Choroid plexus epithelial cell (primary cell): Measurements from ENCODE around the gene CMTM4.
"Not testable (repeated sequence)": the region's sequence is repeated elsewhere in the genome, so short reads cannot be mapped to it uniquely, and the experiment has no call there.

Experiments used
- DNase-seq: peaks from one replicate; pipeline ENCODE4 v3.0.0-alpha.2; 2010; ENCODE audit warnings: low read depth
- H3K4me3 ChIP-seq: 2 replicates; pipeline ENCODE4 v1.5.1; 2011; ENCODE audit warnings: low read depth, mild to moderate bottlenecking, control low read depth, low read length, moderate library complexity
- CTCF ChIP-seq: conservative IDR thresholded peaks from 2 replicates; pipeline ENCODE4 v1.5.1; 2011; ENCODE audit warnings: low read depth, mild to moderate bottlenecking, control low read depth, inconsistent platforms, low read length, moderate library complexity

Gene CMTM4

GRCh38 chr16:66574531-66574930 is 122.0 kb downstream of the CMTM4 start:
- DNase-seq: no peak
- TF ChIP-seq CTCF: no peak
- no peak overlapping the region for H3K4me3 ChIP-seq

GRCh38 chr16:66574081-66574480 is 122.5 kb downstream of the CMTM4 start:
- H3K4me3 ChIP-seq: no peak overlapping the region
- TF ChIP-seq CTCF: no peak
- no peak for DNase-seq

DNA sequence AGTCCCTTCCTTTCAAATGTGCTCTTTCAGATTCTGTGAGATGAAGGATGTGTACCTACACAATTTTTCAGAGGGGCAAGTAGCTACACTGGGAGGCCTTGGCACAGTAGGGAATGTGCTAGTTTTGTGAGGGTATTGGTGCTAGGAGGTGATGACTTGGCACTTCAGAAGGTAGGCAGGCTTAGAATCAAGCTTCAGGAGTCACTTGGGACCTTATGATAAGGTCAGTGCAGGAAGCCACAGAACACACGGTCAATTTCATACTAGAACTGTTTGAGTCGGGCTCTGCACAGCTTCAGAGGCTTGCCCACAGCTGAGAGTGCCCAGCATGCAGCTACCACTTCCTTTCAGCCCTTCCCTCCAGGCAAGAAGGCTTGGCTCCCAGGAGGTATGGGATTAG is 124.2 kb downstream of the CMTM4 start:
- no peak for TF ChIP-seq CTCF
- H3K4me3 ChIP-seq: no peak overlapping the region

GRCh38 chr16:66569827-66570405 is 126.6 kb downstream of the CMTM4 start:
- TF ChIP-seq CTCF: no peak
- peak; percentile 74 for DNase-seq

More for the DNA sequence above, 124.2 kb downstream of the CMTM4 start:
- DNase-seq: no peak

DNA sequence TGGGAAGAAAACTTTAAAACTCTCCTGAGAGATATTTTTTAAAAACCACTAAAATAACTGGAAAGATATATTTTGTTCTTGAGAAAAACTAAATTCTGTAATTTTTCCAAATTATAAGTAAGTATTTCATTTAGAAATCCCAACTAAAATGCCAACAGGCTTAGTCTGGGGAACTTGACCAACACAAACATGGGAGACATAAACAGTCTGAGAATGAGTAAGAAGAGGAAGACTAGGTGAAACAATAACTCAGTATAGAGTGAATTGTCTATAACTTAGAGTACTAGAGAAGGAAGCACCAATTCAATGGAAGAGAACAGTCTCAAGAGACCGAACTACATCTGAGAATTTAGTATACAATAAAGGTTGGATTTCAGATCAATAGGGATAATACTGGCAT is 127.4 kb downstream of the CMTM4 start:
- no peak for TF ChIP-seq CTCF
- peak; percentile 69 for DNase-seq
- H3K4me3 ChIP-seq: no peak overlapping the region

More at GRCh38 chr16:66569827-66570405, 126.6 kb downstream of the CMTM4 start:
- H3K4me3 ChIP-seq: no peak overlapping the region

DNA sequence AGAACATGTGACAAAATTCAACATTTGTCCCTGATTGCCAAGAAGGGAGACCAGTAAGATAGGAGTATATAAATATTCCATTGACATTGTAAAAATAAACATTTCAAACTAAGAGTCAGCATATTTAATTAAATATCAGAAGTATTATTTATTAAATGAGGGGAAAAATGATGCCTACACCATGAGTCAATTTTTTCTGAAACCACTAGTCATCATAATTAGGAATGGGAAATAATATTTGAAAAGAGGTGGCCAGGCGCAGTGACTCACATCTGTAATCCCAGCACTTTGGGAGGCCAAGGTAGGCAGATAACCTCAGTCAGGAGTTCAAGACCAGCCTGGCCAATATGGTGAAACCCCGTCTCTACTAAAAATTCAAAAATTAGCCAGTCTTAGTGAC is 128.2 kb downstream of the CMTM4 start:
- peak; percentile 49 for DNase-seq
- H3K4me3 ChIP-seq: no peak overlapping the region
- no peak for TF ChIP-seq CTCF

- DNase-seq, H3K4me3 ChIP-seq: not testable (repeated sequence)
These were observed 129.3 kb downstream of the CMTM4 start for GRCh38 chr16:66567270-66567669.
